GM18858 (cell line): Measurements from ENCODE around the gene TM9SF4.
"Not testable (repeated sequence)": the region's sequence is repeated elsewhere in the genome, so short reads cannot be mapped to it uniquely, and the experiment has no call there.

ENCODE experiments used
- ATAC-seq: cut with Tn5 transposase; IDR thresholded peaks from one replicate; pipeline ENCODE4 v1.9.1; 2021; ENCODE audit not compliant: unreplicated experiment

Gene TM9SF4

DNA sequence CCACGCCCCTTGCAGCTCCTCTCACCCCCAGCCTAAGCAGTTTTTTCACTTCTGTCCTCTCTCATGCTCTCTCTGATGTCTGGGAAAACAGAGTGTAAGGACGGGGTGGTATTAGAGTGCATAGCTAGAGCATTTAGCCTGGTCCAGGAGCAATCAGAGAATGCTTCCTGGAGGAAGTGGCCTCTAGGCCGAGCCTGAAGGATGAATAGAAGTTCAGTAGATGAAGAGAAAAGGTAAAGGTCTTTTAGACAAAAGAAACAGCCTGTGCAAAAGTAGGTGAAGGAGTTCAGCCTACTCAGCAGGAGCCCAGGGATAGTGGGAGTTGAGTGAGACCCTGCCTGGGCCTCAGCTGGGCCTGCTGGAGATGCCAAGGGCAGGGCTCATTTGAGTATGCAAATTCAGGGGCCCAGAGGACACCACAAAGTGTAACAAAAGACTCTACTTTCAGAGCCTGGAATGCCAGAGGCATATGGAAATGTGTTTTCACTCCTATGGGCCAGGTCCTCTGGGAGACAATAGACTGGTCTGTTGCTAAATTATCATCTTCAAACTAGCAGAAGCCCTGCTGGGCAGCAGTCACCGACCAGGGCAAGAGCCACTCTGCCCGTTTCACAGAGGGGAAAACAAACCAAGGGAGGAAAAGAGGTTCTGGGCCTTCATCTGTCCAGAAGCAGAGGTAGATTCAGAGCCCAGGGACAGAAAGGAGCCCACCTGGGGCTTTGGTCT, 19.7 kb upstream of the TM9SF4 start:
- no peak for ATAC-seq

DNA sequence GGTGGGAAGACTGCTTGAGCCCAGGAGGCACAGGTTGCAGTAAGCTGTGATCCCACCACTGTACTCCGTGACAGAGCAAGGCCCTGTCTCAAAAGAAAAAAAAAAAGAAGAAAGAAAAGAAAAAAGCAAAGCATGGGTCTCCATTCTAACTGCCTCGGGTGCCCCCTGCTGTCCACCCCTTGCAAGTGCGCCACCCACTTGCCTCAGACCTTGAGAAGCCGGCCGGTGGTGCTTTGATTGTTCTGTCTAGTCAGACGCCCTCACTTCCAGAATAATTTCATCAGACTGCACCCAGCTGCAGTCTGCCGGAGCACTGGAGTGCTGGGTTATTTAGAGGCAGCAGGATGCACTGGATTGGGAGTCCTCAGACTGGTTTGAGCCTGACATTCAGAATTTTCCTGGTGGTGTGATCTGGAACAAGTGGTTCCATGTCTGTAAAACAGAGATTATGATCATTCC, 17.6 kb upstream of the TM9SF4 start:
- ATAC-seq = no peak

DNA sequence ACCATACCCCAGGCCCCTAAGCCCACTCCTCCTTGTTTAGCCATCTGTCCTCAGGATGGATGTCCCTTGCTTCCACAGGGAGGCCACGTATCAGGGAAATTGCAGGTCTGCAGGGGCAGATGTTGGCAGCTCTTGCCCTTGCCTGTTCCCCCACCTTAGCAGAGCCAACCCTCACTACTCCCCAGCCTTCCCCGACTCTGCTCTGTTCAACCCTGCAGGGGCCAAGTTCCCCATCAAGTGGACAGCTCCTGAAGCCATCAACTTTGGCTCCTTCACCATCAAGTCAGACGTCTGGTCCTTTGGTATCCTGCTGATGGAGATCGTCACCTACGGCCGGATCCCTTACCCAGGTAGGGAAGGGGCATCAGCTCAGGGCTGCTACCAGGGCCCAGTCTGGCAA, 10.7 kb upstream of the TM9SF4 start:
- ATAC-seq = no peak

DNA sequence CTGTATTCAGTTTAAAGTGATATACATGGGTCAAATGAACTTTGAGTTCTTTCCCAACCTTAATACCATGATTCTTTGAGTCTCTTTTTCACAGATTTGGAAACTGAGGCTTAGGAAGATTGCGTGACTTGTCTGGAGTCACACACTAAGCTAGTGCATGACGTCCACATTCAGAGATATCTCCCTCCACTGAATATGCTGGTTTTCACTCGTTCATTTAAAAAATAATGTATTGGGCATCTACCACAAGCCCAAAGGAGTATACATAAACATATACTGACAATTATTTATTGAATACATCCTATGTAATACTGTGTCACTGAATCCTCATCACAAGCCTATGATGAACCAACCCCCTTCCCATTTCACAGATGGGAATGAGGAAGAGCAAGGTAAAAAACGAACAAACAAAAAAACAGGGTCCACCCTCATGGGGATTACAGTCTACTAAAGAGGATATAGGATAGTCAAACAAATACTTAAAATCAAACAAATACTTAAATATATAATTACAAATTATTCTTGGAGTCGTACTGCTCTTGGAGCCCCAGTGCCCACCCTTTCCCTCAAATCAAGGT, 611 bp upstream of the TM9SF4 start:
- no peak for ATAC-seq

DNA sequence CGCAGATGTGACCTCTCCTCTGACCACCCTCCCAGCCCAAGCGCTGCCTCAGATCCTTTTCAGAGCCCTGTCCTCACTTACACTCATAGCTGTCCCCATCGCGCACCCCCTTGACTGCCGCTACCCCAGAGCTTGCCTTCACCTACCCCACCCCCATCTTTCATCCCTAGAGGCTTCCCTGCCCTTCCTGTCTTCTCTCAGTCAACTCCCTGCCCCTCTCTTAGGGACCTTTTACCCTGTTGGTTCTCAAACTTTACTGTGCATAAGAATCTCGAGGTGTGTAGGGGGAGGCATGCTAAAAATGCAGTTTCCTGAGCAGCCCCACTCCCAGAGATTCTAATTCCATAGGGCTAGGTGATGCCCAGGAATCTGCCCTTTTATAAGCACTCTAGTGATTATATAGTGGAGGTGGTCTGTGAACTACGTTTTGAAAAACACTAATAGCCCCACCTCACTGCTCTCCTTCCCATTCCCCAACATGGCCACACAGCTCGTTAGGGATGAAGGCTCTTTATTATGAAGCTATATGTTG, 725 bp downstream of the TM9SF4 start:
- ATAC-seq = no peak

DNA sequence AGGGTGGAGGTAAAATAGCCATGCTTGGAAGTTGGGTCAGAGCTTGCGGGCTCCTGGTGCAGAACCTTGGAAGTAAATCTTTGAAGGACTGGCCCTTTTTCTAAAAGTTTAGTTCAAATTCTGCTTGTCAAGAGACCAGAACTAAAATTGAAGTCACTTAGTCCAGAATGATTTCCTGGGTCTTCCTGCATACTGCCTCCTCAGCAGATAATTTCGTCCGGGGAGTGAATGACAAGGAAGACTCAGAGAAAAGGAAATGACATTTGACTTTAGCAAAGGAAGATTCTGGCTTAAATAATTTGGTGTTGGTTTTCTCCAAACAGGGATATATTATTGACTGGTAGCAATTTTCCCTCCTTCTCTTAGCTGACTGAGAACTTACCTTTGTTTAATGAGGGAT, 1.2 kb downstream of the TM9SF4 start:
- ATAC-seq = no peak

DNA sequence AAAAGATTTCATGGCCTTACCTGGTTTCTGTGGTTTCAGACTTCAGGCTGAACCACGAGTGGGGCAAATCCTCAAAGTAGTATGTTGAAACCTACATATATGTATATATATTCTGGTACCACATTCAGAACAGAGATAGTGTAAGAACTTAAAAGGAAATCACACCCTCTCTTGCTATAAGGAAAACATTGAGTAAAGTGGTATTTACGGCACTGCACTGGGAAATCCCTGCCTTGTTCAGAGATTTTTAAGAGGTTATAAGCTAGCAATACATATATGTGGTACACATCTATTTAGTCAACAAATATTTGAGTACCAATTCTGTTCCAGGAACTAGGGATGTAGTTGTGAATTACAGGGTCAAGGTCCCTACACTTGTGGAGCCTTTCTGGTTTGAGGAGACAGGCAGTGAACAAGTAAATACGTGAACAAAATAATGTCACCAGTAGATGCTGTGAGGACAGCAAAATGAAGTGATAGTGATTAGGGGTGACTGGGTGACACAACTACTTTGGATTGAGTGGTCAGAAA, 1.7 kb downstream of the TM9SF4 start:
- no peak for ATAC-seq

DNA sequence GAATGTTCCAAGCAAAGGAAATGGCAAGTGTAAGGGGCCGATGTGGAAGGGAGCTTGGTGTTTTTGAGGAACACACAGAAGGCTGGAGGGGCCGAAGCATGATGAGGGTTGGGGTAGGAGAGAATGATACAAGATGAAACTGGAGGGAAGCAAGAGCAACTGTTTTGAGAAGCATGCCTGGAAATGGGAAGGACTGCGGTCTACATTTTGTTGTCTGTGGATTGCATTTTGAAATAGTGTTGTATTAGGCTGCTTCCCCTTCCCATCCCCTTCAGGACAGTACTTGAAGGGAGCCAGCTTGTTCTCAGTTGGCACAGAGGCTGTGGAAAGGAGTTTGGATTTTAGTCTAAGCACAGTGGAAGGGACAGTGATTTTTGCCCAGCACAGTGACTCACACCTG, 2.2 kb downstream of the TM9SF4 start:
- ATAC-seq = no peak

DNA sequence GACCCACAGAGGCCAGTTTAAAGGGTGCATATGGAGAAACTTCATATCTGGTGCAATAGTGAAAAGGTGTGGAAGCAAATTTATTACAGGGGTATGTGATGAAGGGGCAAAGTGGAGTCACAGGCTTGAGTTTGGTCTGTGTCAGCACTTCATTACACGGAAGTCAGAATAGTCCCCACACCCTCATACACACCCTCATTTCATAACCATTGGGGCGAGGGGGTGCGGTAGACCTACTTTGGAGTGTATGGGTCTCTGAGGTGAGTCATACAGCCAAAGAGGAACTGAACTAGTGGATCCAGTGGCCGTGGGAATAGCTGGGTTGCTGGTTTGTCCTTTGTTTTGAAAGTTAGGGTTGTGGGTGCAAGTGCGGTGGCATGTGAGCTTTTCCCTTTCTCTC, 3.3 kb downstream of the TM9SF4 start:
- no peak for ATAC-seq

DNA sequence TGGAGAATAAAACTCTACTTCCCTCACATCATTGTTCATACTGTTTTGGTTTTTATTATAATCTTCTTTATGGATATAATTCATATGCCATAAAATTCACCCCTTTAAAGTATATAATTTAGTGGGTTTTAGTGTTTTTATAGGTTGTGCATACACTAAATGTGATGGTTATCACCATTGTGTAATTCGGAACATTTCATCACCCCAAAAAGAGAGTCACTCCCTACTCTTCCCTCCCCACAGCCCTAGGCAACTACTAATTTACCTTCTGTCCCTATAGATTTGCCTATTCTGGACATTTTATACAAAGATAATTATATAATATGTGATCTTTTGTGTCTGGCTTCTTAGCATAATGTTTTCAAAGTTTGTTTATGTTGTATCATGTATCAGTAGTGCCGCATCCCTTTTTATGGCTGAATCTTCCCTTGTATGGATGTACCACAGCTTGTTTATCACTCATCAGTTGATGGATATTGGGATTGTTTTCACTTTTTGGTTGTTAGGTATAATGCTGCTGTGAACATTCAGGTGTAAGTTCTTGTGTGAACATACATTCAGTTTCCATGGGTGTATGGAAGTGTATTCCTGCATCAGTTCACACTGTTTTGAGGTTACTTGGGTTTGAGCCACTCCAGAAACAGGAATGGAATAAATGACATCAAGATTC, 4.2 kb downstream of the TM9SF4 start:
- no peak for ATAC-seq

DNA sequence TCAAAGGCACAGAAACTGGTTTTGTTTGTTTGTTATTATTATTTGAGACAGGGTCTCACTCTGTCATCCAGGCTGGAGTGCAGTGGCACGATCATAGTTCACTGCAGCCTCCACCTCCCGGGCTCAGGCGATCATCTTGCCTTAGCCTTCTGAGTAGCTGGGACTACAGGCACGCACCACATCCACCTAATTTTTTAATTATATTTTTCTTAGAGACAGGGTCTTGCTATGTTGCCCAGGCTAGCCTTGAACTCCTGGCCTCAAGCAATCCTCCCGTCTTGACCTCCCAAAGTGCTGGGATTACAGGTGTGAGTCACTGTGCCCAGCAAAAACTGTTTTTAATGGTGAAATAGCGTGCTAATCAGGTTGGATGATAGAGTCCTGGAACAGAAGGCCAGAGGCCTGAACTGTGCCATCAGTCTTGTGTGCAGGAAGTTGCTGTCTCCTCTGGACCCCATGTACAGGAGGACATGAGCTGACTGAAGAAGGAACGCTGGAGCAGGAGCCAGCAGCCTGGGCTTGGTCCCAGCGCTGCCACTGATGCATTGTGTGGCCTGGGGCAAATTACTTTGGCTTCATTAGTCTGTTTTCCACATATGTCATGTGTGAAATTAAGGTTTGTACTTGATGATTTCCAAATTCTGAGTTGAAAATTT, 4.9 kb downstream of the TM9SF4 start:
- no peak for ATAC-seq

DNA sequence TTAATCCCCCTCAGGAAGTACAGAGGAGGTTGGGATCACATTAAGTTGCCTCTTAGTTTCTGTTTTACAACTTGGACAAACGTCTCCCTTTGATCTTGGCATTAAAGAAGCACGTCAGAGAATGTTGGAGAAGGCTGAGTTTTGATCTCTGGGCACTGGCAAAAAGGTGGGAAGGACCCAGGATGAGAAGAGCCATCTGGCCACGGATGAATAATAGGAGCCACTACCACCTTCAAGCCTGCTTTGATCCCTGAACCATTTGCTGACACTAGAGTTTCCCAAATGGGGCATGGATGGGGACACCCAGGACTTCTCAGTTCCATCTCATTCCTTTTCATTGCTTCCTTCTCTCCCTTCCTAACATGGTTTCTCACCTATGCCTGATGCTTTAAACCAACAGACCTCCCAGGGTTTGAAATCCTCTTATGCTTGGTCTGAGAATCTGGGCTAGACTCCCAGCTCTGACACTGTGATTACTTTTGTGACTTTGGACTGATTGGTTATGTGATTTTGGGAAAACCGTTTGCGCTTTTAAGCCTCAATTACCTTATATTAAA, 5.8 kb downstream of the TM9SF4 start:
- no peak for ATAC-seq

DNA sequence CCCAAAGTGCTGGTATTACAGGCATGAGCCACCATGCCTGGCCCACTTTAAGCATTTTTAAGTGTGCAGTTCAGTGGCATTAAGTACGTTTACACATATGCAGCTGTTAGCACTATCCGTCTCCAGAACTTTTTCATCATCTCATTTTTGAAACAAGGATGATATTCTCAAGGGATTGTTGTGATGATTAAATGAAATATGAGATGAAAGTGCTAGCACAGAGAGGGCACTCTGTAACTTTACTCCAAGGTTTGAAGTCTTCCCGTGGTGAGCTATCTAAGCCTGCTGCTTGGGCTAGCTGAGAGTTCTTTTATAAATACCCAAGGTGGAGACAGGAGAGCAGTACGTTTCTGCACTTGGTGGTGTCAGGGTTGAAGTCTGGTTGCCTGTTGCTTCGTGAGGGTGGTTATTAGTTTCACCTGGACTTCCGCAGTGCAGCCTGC, 6.6 kb downstream of the TM9SF4 start:
- ATAC-seq = no peak

DNA sequence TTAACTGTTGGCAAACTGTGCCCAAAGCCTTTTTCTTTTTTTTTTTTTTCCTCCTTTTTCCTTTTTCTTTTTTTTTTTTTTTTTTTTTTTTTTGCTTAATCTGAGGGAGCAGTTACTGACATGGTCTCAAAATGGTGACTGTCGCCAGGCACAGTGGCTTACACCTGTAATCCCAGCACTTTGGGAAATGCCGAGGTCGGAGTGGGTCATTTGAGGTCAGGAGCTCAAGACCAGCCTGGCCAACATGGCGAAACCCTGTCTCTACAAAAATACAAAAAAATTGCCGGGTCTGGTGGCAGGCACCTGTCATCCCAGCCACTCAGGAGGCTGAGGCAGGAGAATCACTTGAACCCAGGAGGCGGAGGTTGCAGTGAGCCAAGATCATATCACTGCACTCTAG, 7.3 kb downstream of the TM9SF4 start:
- not testable (repeated sequence) for ATAC-seq

DNA sequence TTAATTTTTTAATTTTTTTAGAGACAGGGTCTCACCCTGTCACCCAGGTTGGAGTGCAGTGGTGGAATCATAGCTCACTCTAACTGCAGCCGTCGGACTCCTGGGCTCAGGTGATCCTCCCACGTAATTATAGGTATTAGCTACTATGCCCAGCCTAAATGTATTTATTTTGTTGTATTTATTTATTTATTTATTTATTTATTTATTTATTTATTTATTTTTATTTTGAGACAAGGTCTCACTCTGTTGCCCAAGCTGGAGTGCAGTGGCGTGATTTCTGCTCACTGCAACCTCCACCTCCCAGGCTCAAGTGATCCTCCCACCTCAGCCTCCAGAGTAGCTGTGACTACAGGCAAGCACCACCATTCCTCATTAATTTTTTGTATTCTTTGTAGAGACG, 8.9 kb downstream of the TM9SF4 start:
- not testable (repeated sequence) for ATAC-seq

DNA sequence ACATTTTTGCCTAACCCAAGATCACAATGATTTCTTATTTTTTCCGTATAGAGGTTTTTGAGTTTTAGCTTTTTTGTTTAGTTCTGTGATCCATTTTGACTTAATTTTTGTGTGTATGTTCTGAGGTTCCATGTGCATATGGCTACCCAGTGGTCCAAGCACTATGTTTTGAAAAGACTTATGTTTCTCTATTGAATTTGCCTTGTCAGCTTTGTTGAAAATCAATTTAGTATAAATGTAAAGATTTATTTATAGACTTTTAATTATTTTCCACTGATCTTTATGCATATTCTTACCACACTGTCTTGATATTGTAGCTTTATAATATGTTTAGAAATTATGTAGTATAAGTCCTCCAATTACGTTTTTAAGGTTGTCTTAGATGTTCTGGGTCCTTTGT, 10.2 kb downstream of the TM9SF4 start:
- ATAC-seq = no peak

DNA sequence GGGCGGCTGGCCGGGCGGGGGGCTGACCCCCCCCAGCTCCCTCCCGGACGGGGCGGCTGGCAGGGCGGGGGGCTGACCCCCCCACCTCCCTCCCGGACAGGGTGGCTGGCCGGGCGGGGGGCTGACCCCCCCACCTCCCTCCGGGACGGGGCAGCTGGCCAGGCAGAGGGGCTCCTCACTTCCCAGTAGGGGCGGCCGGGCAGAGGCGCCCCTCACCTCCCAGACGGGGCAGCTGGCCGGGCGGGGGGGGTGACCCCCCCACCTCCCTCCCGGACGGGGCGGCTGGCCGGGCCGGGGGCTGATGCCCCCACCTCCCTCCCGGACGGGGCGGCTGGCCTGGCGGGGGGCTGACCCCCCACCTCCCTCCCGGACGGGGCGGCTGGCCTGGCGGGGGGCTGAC, 12.4 kb downstream of the TM9SF4 start:
- ATAC-seq = not testable (repeated sequence)

DNA sequence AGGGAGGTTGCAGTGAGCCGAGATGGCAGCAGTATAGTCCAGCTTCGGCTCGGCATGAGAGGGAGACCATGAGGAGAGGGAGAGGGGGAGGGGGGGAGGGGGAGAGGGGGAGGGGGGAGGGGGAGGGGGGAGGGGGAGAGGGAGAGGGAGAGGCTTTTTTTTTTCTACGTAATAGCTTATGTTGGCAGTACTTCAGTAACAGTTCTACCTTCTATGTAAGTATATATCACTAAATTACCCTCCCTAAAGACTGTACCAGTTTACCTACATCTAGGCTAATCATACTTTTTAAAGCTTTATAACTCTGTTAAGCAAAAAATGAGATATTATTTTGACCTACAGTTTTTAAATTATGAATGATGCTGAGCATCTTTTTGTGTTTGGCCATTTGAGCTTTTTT, 13.6 kb downstream of the TM9SF4 start:
- ATAC-seq = no peak

DNA sequence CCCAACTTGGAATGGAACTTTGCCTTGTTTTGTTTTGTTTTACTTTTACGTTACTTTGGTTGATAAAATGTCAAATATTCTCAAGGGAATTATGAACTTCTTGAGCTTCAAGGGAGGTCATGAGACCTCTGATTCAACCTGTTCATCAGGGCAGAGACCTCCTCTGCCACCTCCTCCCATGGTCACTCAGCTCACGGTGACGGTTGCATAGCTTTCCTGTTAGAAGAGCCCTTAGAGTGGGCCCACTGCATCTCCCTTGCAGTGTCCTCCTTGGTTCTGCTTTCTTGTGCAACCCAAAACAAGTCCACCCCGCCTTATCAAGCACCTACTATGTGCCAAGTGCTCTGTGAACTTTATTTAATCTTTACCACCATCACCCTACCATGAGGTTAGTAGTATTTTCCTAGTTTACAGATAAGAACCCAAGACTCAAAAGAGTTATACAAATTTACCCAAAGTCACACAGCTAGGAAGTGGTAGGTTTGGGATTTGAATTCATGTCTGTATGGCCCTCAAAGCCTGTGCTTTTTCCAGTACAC, 15.5 kb downstream of the TM9SF4 start:
- no peak for ATAC-seq

DNA sequence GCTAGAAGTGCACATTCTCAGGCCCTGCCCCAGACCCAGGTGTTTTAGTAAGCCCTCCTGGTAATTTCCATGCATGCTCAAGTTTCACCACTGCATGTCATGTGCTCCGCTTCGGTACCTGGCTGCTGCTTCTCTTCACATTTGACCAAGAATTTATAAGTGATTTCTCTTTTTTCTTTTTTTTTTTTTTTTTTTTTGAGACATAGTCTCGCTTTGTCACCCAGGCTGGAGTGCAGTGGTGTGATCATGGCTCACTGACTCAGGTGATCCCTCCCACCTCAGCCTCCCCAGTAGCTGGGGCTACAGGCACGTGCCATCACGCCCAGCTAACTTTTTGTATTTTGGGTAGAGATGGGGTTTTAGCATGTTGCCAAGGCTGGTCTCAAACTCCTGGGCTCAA, 16.0 kb downstream of the TM9SF4 start:
- ATAC-seq = no peak

DNA sequence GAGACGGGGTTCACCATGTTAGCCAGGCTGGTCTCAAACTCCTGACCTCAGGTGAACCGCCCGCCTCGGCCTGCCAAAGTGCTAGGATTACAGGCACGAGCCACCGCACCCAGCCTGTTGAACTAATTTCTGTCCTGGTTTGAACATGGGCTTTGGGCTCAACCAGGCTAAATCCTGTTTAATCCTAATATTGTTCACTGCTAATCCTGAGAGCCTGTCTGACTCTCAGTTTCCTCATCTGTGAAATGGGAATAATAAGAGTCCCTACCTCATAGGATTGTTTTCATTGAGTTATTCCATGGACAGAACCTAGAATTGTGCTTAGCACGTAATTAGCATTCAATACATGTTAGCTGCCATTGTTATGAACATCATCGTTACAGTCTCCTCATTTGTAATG, 17.4 kb downstream of the TM9SF4 start:
- no peak for ATAC-seq
